Omental fat pad (tissue), 4 donors: ENCODE results near the gene ZNF430. TPM values are rescaled to one million over a fixed set of nuclear protein-coding genes. Genes with fewer than 3 reads are reported as not detected.

Source experiments
- ATAC-seq: fragments of 150-250 bp; one replicate; pipeline ENCODE4 v1.9.1; 2016; ENCODE audit warnings: mild to moderate bottlenecking, moderate library complexity; ENCODE audit not compliant: low FRiP score
- DNase-seq: peaks from one replicate; pipeline ENCODE4 v3.0.0-alpha.2; 2019; ENCODE audit warnings: low spot score
- total RNA-seq, 4 donors: library from RNA; depleted of rRNA; stranded (reverse); fragments of >200 nt; gene quantifications; one replicate each; pipeline ENCODE4 v1.1.0, GENCODE V29; 2016
- TF ChIP-seq, protein P1 (sequence below), 3 donors: fragments of 450-650 bp; IDR thresholded peaks; one replicate each; pipeline ENCODE4 v1.5.1; 2016 to 2017; ENCODE audit warnings: antibody characterized with exemption in 3 of 3, mild to moderate bottlenecking in 3 of 3, moderate library complexity in 2 of 3

ZNF430 gene
- total RNA-seq, 4 donors from 2014 or later, result 4.8 to 19.9 (median 12.5) TPM

DNA sequence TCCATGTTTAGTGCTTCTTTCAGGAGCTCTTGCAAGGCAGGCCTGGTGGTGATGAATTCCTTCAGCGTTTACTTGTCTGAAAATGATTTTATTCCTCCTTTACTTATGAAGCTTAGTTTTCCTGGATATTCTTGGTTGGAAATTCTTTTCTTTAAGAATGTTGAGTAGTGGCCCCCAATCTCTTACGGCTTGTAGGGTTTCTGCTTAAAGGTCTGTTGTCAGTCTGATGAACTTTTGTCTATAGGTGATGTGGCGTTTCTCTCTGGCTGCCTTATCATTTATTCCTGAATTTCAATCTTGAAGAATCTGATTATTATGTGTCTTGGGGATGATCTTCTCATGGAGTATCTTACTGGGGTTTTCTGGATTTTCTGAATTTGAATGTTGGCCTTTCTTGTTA is 26.0 kb downstream of the ZNF430 start:
- ATAC-seq (no peak), DNase-seq (no peak)
- TF ChIP-seq, protein P1, sequence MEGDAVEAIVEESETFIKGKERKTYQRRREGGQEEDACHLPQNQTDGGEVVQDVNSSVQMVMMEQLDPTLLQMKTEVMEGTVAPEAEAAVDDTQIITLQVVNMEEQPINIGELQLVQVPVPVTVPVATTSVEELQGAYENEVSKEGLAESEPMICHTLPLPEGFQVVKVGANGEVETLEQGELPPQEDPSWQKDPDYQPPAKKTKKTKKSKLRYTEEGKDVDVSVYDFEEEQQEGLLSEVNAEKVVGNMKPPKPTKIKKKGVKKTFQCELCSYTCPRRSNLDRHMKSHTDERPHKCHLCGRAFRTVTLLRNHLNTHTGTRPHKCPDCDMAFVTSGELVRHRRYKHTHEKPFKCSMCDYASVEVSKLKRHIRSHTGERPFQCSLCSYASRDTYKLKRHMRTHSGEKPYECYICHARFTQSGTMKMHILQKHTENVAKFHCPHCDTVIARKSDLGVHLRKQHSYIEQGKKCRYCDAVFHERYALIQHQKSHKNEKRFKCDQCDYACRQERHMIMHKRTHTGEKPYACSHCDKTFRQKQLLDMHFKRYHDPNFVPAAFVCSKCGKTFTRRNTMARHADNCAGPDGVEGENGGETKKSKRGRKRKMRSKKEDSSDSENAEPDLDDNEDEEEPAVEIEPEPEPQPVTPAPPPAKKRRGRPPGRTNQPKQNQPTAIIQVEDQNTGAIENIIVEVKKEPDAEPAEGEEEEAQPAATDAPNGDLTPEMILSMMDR (IDR thresholded peaks at IDR 0.05), result no peak

DNA sequence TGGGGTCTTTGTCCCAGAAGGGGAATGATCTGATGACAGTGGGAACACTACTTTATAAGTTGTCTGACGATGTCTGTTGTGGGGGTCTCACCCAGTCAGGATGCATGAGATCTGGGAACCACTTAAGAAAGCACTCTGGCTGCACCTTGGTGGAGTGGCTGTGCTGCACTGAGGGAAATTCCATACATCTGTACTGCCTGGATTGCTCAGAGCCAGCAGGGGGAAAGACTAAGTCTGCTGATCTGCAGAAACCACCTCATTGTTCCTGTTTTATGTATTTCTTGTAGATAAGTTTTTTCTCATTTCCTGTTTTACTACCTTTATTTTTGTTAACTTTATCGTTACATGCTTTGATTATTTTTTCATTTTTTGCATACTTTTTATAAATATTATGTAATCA is 27.3 kb downstream of the ZNF430 start:
- no peak for ATAC-seq
- no peak for DNase-seq
- TF ChIP-seq, protein P1 (IDR thresholded peaks at IDR 0.05), result no peak

DNA sequence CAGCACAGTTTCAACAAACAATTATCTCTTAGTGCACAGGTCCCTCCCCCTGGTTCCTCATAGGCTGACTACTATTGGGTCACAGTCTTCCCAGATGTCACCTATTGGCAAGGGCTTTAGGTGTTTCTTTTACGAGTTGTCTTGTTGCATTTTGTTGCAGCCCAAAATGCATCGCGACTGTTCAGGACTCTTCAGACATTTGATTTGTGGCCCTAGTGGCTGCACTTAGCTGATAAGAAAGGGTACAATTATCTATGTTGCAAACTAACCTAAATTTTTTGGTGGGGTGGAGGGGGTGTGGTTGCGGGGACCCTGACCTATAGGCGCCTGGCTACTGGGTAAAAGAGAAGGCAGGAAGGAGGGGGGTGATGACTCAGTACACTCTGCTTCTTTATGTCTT is 32.4 kb downstream of the ZNF430 start:
- DNase-seq (no peak), ATAC-seq (no peak)
- TF ChIP-seq, protein P1 (IDR thresholded peaks at IDR 0.05), result no peak

DNA sequence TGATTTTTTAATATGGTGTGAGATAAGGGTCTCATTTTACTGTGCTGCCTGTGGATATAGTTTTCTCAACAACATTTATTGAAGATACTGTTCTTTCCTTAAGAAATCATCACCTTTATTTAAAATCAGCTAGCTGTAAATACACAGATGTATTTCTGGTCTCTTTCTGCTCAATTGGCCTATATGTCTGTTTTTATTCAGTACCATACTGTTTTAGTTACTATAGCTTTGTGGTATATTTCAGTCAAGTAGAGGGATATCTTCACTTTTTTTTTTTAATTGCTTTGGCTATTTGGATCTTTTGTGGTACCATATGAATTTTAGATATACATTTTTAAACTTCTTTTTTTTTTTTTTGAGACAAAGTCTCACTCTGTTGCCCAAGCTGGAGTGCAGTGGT is 44.9 kb downstream of the ZNF430 start:
- ATAC-seq, result no peak
- TF ChIP-seq, protein P1 (IDR thresholded peaks at IDR 0.05), result no peak
- no peak for DNase-seq

DNA sequence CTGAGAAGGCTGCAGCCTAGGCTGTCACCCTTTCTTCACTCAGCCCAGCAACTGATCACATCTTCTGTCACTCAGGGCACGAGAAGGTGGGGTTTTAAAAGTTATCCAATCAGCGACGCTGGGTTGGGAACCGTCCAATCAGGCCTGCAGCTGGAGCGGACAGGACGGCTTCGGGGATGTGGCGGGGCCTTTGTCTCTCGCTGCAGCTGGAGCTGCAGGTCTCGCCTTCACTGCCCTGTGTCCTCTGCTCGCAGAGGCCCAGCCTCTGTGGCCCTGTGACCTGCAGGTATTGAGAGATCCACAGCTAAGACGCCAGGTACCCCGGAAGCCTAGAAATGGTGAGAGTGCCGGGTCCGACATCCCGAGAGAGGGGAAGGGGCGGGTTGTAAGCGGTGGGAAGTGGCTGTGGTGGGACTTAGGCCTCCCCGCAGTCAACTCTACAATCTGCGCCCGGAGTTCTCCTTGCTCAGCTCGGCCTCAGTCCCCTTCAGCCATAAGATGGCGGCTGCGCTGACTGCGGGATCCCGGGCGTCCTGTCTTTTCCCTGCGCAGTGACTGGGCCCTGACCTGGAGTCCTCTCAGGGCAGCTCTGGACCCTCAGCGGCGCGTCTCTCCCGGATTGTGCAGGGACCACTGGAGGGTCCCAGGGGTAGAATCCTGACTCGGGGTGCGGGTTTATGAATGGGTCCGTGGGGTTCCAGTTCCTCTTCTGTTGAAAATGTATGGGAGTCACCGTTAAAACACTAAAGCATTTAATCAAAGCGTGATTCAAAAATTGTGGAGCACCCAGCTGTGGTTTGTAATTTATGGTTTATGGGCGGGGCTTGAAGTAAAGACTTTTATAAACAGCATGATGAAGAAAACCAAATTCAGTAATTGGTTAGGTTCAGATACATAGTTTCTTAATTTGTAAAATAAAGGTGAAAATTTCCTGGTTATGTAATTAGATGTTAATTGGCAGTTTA is 61.8 kb downstream of the ZNF430 start, which contains the start of gene ZNF714:
TSS of gene ZNF714 (plus strand) at position 193 of the 965 bp plus-strand sequence. CDS start 16,066 bp downstream, outside the sequence.
- DNase-seq, result peak; percentile 44
- TF ChIP-seq, protein P1 (IDR thresholded peaks at IDR 0.05), result no peak
- peak; percentile 98 for ATAC-seq

DNA sequence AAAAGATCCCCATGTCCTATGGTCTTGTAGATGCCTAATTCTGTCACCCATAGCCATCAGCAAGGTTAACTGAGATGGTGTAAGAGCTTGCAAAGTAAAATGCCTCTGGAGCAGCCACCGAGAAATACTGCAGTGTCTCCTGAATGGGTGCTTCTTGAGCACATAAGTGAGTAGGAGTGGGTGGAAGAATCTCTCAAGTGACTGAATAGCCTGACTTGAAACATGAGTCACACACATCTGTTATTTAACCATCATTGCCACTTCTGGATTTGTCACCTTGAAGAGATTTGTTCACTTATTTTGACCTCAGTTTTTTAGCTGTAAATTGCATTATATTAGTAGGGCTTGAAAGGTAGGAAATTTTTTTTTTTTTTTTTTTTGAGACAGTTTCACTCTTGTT is 63.9 kb downstream of the ZNF430 start:
- TF ChIP-seq, protein P1 (IDR thresholded peaks at IDR 0.05), result no peak
- ATAC-seq (no peak), DNase-seq (no peak)

DNA sequence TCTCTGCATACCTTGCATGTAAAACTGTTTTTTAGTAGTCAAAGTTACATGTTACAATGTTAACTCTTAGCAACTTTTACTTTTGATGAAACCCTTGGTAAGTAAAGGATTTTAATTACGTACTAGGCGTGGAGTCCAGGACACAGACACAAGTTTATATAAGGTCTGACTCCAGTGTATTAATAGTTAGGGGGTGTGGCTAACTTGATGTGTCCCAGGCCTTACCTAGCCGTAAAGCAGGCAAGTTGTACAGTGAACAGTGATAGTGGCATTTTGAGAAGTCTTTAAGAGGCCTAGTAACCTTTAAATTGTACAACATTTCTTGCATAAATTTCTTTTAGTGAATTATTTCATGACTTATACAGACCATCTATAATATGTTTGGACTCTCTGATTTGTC is 67.4 kb downstream of the ZNF430 start:
- TF ChIP-seq, protein P1 (IDR thresholded peaks at IDR 0.05), result no peak
- ATAC-seq (no peak), DNase-seq (no peak)
